OCI-LY7 (cell line): ENCODE measurements around the gene BRPF3. TPM values are rescaled to one million over a fixed set of nuclear protein-coding genes. Genes with fewer than 3 reads are reported as not detected.
"Not testable (repeated sequence)": the region's sequence is repeated elsewhere in the genome, so short reads cannot be mapped to it uniquely, and the experiment has no call there.

Source experiments
- BruUV-seq: library from RNA; stranded (reverse); fragments of 400-500 nt; replicated peaks from 2 replicates; lab custom pipeline; 2021; lab: Mats Ljungman, UMichigan
- CTCF ChIA-PET: fragments of 300-600 bp; sonication (Branson Sonifier 250); formaldehyde crosslinking; loops from one replicate; lab custom pipeline; 2022; ENCODE audit warnings: antibody characterized with exemption; ENCODE audit not compliant: unreplicated experiment; lab: Charles Lee
- POLR2A ChIA-PET: fragments of 300-600 bp; sonication (Branson Sonifier 250); formaldehyde crosslinking; loops from one replicate; lab custom pipeline; 2022; ENCODE audit warnings: antibody characterized with exemption; lab: Charles Lee
- DNase-seq: peaks from one replicate; pipeline ENCODE4 v3.0.0-alpha.2; 2015; ENCODE audit warnings: low spot score
- H2AFZ ChIP-seq: fragments of 200-600 bp; sonication (generic), shearing (Covaris generic); 2 replicates; pipeline ENCODE4 v1.6.1; 2014; ENCODE audit warnings: mild to moderate bottlenecking, antibody characterized with exemption, low read length, moderate library complexity
- H3K27ac ChIP-seq: fragments of 200-600 bp; sonication (generic); 2 replicates; pipeline ENCODE4 v1.5.1; 2014; ENCODE audit warnings: mixed run types, low read depth, mild to moderate bottlenecking, moderate library complexity, low read length, inconsistent platforms; ENCODE audit not compliant: poor library complexity, severe bottlenecking
- H3K36me3 ChIP-seq: fragments of 200-600 bp; sonication (generic); 2 replicates; pipeline ENCODE4 v1.6.1; 2014; ENCODE audit warnings: mild to moderate bottlenecking, antibody characterized with exemption, low read length, moderate library complexity, mixed read lengths; ENCODE audit not compliant: insufficient read depth
- H3K4me1 ChIP-seq: fragments of 200-600 bp; sonication (generic); 2 replicates; pipeline ENCODE4 v1.5.1; 2014; ENCODE audit warnings: mild to moderate bottlenecking, low read length; ENCODE audit not compliant: insufficient read depth, poor library complexity, severe bottlenecking
- H3K4me2 ChIP-seq: fragments of 200-600 bp; sonication (generic); 2 replicates; pipeline ENCODE4 v1.6.1; 2014; ENCODE audit warnings: mild to moderate bottlenecking, low read length
- H3K4me3 ChIP-seq: fragments of 200-600 bp; sonication (generic); 2 replicates; pipeline ENCODE4 v1.5.1; 2014; ENCODE audit warnings: mild to moderate bottlenecking, low read depth, low read length; ENCODE audit not compliant: poor library complexity, severe bottlenecking
- H3K79me2 ChIP-seq: fragments of 200-600 bp; sonication (generic); 2 replicates; pipeline ENCODE4 v1.6.1; 2016; ENCODE audit warnings: low read depth, mild to moderate bottlenecking, low read length, moderate library complexity, mixed read lengths; ENCODE audit not compliant: insufficient read depth
- H3K9me2 ChIP-seq: fragments of 200-600 bp; sonication (generic); 2 replicates; pipeline ENCODE4 v1.6.1; 2016; ENCODE audit warnings: mild to moderate bottlenecking, low read length, mixed read lengths; ENCODE audit not compliant: insufficient read depth
- H3K9me3 ChIP-seq: fragments of 200-600 bp; sonication (generic); 2 replicates; pipeline ENCODE4 v1.6.1; 2014; ENCODE audit warnings: mild to moderate bottlenecking, mixed run types, low read length, mixed read lengths
- H4K20me1 ChIP-seq: fragments of 200-600 bp; sonication (generic); 2 replicates; pipeline ENCODE4 v1.6.1; 2014; ENCODE audit warnings: mild to moderate bottlenecking, antibody characterized with exemption, low read length, moderate library complexity, mixed read lengths; ENCODE audit not compliant: insufficient read depth
- CTCF ChIP-seq: fragments of 200-600 bp; sonication (generic); conservative IDR thresholded peaks from 2 replicates; pipeline ENCODE4 v1.5.1; 2014; ENCODE audit warnings: mild to moderate bottlenecking, antibody characterized with exemption, low read length, moderate library complexity, mixed read lengths
- EZH2phosphoT487 ChIP-seq: fragments of 200-600 bp; sonication (generic); IDR thresholded peaks from 2 replicates; pipeline ENCODE4 v1.6.1; 2018; ENCODE audit warnings: low read depth, borderline replicate concordance, mild to moderate bottlenecking, mixed run types, antibody characterized with exemption, low read length, moderate library complexity, mixed read lengths
- intact Hi-C: fragments of 100-400 bp; cut with micrococcal nuclease; formaldehyde crosslinking; loops from one replicate; pipeline ENCODE4 v1.10.0; 2022; ENCODE audit not compliant: unreplicated experiment
- total RNA-seq, 2 experiments: library from RNA; depleted of rRNA in 1 of 2; stranded (reverse); fragments of >200 nt in 1 of 2; shearing (Covaris generic) in 1 of 2; gene quantifications; 2 replicates each; pipeline ENCODE4 v1.2.3, GENCODE V29; 2014 to 2022

The BRPF3 gene
- total RNA-seq, 2 experiments from 2014 or later, result 10.4 to 12.0 TPM

GRCh38 chr6:36217188-36217587 lies 20.6 kb downstream of the BRPF3 start:
- intact Hi-C loops, result no loop called here
- no peak for DNase-seq
- peaks cover 51% of the 10 kb centered on the region for H3K36me3 ChIP-seq
- H3K4me2 ChIP-seq, result no peak overlapping the region
- no peaks in the 10 kb centered on the region for H3K79me2 ChIP-seq
- no peaks in the 10 kb centered on the region for H3K9me3 ChIP-seq
- CTCF ChIA-PET, result no interaction called here
- BruUV-seq, result no TSS peak
- POLR2A ChIA-PET, result interaction anchor here (0.7 kb wide), 1 partner anchor 222 kb away, joined by 3 read pairs; no protein-coding TSS in a partner anchor
- no peak overlapping the region for H2AFZ ChIP-seq
- no peaks in the 10 kb centered on the region for H4K20me1 ChIP-seq
- no peak overlapping the region for H3K27ac ChIP-seq
- no peaks in the 10 kb centered on the region for H3K9me2 ChIP-seq
- TF ChIP-seq EZH2phosphoT487, result no peak
- TF ChIP-seq CTCF, result no peak
- H3K4me1 ChIP-seq, result no peaks in the 10 kb centered on the region
- no peak overlapping the region for H3K4me3 ChIP-seq

GRCh38 chr6:36217946-36218345 lies 21.4 kb downstream of the BRPF3 start:
- H3K9me3 ChIP-seq, result no peaks in the 10 kb centered on the region
- H2AFZ ChIP-seq, result no peak overlapping the region
- no peak overlapping the region for H3K27ac ChIP-seq
- no peaks in the 10 kb centered on the region for H4K20me1 ChIP-seq
- ChIA-PET POLR2A (interaction anchor here (0.7 kb wide), 1 partner anchor 223 kb away, joined by 3 read pairs; no protein-coding TSS in a partner anchor), CTCF (no interaction called here)
- BruUV-seq, result no TSS peak
- H3K36me3 ChIP-seq, result peaks cover 53% of the 10 kb centered on the region
- intact Hi-C loops, result no loop called here
- no peak overlapping the region for H3K4me2 ChIP-seq
- TF ChIP-seq EZH2phosphoT487 (no peak), CTCF (no peak)
- DNase-seq, result no peak
- H3K4me3 ChIP-seq, result no peak overlapping the region
- no peaks in the 10 kb centered on the region for H3K9me2 ChIP-seq
- H3K4me1 ChIP-seq, result no peaks in the 10 kb centered on the region
- H3K79me2 ChIP-seq, result no peaks in the 10 kb centered on the region

- CTCF ChIA-PET, POLR2A ChIA-PET, H3K4me1 ChIP-seq, H3K4me2 ChIP-seq, intact Hi-C loops, H3K4me3 ChIP-seq, DNase-seq, H3K79me2 ChIP-seq, H3K9me2 ChIP-seq, BruUV-seq, H2AFZ ChIP-seq, H3K27ac ChIP-seq, H4K20me1 ChIP-seq, H3K9me3 ChIP-seq: not testable (repeated sequence)
- H3K36me3 ChIP-seq, result peaks cover 50% of the 10 kb centered on the region
Measured at GRCh38 chr6:36218516-36218915, 22.0 kb downstream of the BRPF3 start.
